H1 (cell line): Measurements from ENCODE around the gene BBX. TPM values are rescaled to one million over a fixed set of nuclear protein-coding genes. Genes with fewer than 3 reads are reported as not detected.

Experiments used
- CTBP2 ChIP-seq: IDR thresholded peaks from 2 replicates; pipeline ENCODE4 v1.7.0; 2011; ENCODE audit warnings: borderline replicate concordance, mild to moderate bottlenecking, moderate library complexity, mixed read lengths, low read length; ENCODE audit not compliant: insufficient read depth, insufficient read length
- HDAC6 ChIP-seq: IDR thresholded peaks from one replicate; pipeline ENCODE4 v1.7.1; 2012; ENCODE audit warnings: low read depth, mild to moderate bottlenecking, inconsistent platforms, low read length, moderate library complexity
- MAFK ChIP-seq: IDR thresholded peaks from 2 replicates; pipeline ENCODE4 v1.6.1; 2012; ENCODE audit warnings: low read depth, mild to moderate bottlenecking, improper control_type of control experiment, low read length
- RAD21 ChIP-seq, 2 experiments: IDR thresholded peaks in 1 of 2; conservative IDR thresholded peaks in 1 of 2; 2 replicates each; pipeline ENCODE4 v1.6.1; 2011; ENCODE audit warnings: low read depth in 2 of 2, low read length in 2 of 2, improper control_type of control experiment in 1 of 2, inconsistent platforms in 1 of 2, mild to moderate bottlenecking in 1 of 2, moderate library complexity in 1 of 2
- RBBP5 ChIP-seq: IDR thresholded peaks from 2 replicates; pipeline ENCODE4 v1.7.1; 2012; ENCODE audit warnings: low read depth, mild to moderate bottlenecking, inconsistent platforms, low read length, moderate library complexity, borderline replicate concordance
- RXRA ChIP-seq: IDR thresholded peaks from 2 replicates; pipeline ENCODE4 v1.6.1; 2011; ENCODE audit warnings: low read depth, mild to moderate bottlenecking, low read length, moderate library complexity; ENCODE audit not compliant: insufficient read depth
- TAF1 ChIP-seq: IDR thresholded peaks from 2 replicates; pipeline ENCODE4 v1.6.1; 2011; ENCODE audit warnings: mild to moderate bottlenecking, low read depth, low read length
- YY1 ChIP-seq: IDR thresholded peaks from 2 replicates; pipeline ENCODE4 v1.6.1; 2011; ENCODE audit warnings: low read depth, mild to moderate bottlenecking, low read length
- polyA plus RNA-seq, 7 experiments: library from polyadenylated mRNA; depleted of rRNA in 3 of 7; stranded (reverse) in 5 of 7; unstranded in 2 of 7; fragments of >200 nt in 5 of 7; fragments of 200-250 nt in 2 of 7; gene quantifications; 1 replicate in 5 of 7; 2 replicates in 1 of 7; 4 replicates in 1 of 7; pipeline versions ENCODE4 v1.2.1 to v1.2.3, GENCODE V29; 2011 to 2013; ENCODE audit warnings: missing spikeins in 2 of 7, mixed read lengths in 2 of 7
- total RNA-seq: library from RNA; stranded (reverse); fragmentation: NEBNext Ultra II Directional; extraction: Animal tissue kit (Norgen Biotek cat#: 25700); gene quantifications from 2 replicates; pipeline ENCODE4 v1.2.1, GENCODE V29; 2021
- TF ChIP-seq, protein P1 (sequence below): fragments of 300-600 bp; sonication (generic); IDR thresholded peaks from 2 replicates; pipeline ENCODE4 v1.7.1; 2012; ENCODE audit warnings: low read length, moderate library complexity, mild to moderate bottlenecking, inconsistent platforms; ENCODE audit not compliant: insufficient replicate concordance

The BBX gene
- total and polyA plus RNA-seq, 2 of the 8 experiments (the other 6 are each of a cell fraction or from before 2014, with no cell fraction given), result 11.0 to 42.5 TPM

DNA sequence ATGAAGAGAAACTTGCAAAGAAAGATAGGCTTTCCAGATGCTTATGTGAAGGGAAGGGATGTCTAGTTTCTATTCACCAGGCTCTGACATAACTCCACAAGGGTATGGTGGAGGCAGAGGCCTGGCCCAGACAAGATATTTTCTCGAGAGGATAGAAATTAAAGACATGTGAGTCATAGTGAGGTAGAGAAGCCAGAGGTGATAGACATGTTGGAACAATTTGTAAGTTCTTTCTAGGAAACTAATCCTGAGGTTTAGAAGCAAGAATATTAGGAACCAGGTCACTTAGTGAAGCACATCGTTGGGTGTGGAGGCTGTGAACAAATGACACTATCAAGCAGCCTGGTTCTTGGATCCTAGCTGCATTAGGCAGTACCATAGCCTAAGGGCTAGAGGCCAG lies 176.9 kb downstream of the BBX start (continued):
- TF ChIP-seq, protein P1, sequence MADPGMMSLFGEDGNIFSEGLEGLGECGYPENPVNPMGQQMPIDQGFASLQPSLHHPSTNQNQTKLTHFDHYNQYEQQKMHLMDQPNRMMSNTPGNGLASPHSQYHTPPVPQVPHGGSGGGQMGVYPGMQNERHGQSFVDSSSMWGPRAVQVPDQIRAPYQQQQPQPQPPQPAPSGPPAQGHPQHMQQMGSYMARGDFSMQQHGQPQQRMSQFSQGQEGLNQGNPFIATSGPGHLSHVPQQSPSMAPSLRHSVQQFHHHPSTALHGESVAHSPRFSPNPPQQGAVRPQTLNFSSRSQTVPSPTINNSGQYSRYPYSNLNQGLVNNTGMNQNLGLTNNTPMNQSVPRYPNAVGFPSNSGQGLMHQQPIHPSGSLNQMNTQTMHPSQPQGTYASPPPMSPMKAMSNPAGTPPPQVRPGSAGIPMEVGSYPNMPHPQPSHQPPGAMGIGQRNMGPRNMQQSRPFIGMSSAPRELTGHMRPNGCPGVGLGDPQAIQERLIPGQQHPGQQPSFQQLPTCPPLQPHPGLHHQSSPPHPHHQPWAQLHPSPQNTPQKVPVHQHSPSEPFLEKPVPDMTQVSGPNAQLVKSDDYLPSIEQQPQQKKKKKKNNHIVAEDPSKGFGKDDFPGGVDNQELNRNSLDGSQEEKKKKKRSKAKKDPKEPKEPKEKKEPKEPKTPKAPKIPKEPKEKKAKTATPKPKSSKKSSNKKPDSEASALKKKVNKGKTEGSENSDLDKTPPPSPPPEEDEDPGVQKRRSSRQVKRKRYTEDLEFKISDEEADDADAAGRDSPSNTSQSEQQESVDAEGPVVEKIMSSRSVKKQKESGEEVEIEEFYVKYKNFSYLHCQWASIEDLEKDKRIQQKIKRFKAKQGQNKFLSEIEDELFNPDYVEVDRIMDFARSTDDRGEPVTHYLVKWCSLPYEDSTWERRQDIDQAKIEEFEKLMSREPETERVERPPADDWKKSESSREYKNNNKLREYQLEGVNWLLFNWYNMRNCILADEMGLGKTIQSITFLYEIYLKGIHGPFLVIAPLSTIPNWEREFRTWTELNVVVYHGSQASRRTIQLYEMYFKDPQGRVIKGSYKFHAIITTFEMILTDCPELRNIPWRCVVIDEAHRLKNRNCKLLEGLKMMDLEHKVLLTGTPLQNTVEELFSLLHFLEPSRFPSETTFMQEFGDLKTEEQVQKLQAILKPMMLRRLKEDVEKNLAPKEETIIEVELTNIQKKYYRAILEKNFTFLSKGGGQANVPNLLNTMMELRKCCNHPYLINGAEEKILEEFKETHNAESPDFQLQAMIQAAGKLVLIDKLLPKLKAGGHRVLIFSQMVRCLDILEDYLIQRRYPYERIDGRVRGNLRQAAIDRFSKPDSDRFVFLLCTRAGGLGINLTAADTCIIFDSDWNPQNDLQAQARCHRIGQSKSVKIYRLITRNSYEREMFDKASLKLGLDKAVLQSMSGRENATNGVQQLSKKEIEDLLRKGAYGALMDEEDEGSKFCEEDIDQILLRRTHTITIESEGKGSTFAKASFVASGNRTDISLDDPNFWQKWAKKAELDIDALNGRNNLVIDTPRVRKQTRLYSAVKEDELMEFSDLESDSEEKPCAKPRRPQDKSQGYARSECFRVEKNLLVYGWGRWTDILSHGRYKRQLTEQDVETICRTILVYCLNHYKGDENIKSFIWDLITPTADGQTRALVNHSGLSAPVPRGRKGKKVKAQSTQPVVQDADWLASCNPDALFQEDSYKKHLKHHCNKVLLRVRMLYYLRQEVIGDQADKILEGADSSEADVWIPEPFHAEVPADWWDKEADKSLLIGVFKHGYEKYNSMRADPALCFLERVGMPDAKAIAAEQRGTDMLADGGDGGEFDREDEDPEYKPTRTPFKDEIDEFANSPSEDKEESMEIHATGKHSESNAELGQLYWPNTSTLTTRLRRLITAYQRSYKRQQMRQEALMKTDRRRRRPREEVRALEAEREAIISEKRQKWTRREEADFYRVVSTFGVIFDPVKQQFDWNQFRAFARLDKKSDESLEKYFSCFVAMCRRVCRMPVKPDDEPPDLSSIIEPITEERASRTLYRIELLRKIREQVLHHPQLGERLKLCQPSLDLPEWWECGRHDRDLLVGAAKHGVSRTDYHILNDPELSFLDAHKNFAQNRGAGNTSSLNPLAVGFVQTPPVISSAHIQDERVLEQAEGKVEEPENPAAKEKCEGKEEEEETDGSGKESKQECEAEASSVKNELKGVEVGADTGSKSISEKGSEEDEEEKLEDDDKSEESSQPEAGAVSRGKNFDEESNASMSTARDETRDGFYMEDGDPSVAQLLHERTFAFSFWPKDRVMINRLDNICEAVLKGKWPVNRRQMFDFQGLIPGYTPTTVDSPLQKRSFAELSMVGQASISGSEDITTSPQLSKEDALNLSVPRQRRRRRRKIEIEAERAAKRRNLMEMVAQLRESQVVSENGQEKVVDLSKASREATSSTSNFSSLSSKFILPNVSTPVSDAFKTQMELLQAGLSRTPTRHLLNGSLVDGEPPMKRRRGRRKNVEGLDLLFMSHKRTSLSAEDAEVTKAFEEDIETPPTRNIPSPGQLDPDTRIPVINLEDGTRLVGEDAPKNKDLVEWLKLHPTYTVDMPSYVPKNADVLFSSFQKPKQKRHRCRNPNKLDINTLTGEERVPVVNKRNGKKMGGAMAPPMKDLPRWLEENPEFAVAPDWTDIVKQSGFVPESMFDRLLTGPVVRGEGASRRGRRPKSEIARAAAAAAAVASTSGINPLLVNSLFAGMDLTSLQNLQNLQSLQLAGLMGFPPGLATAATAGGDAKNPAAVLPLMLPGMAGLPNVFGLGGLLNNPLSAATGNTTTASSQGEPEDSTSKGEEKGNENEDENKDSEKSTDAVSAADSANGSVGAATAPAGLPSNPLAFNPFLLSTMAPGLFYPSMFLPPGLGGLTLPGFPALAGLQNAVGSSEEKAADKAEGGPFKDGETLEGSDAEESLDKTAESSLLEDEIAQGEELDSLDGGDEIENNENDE, result no peak
- TF ChIP-seq MAFK (no peak), RXRA (no peak), TAF1 (no peak), RAD21 (IDR thresholded peaks at IDR 0.05 in 1 of 2, conservative IDR thresholded peaks at IDR 0.05 in 1 of 2; ENCODE audit: low read depth in 2 of 2, low read length in 2 of 2) (no peak), YY1 (no peak), CTBP2 (no peak), HDAC6 (no peak), RBBP5 (no peak)
